NCI-H2081 (cell line): ENCODE results near the gene CELSR3.

Experiments
- DNase-seq, 2 experiments: peaks; one replicate each; lab custom pipeline; 2025; lab: John Stamatoyannopoulos, UW

Gene CELSR3

DNA sequence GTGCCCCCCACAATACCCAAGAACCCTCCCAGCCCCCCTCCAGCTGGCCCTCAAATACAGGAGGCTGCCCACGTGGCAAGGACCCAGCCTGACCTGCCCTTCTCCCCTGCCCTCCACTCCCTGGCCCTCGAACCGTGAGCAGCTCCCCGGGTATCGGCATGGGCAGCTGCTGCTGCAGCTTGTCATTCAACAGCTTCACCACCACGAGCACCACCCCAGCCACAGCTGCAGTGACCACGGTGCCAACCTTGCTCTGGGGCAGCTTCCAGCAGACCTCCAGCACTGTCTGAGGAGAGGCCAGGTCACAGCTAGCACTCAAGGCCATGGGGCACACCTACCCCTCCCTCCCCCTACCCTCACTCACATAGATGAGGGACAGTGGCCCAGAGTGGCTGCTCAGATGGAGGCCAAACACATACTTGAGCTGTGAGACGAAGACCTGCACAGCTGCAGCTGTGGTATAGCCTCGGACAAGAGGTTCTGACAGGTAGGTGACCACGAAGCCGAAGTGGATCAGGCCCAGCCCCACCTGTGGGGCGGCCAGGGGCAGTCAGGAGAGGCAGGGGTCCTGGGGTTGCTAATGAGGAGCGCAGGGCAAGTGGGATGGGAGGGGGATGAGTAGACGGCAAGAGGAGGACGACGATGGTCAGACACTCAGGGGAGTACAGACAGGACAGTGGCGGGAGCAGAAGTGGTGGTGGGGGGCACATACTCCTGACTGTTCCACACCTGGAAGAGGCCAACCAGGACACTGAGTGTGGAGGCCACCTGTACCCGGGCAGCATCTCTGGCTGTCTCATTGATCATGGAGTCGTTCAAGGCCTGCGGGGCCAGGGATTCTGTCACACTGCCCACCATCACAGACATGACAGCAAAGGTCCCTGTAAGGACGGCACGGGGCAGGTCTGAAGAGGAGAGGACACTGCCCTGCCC lies 30.9 kb downstream of the CELSR3 start:
- no peak for DNase-seq

DNA sequence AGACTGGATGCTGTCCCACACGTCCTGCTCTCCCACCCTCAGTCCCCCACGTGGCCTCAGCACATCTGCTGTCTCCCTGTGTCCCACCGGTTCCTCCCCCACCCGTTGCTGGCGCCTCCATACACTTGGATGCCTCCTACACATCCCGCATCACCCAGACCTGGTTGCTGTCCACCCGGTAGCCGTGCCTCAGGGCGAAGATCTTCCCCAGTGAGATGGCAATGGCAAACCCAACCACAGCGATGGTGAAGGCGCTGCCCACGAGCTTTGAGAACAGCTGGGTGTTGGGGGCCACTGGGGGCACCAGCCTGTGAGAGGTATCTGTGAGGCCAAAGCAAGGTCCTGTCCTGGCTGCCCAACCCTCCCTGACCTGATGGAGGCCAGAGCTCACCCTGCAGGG lies 31.9 kb downstream of the CELSR3 start:
- DNase-seq, result no peak

DNA sequence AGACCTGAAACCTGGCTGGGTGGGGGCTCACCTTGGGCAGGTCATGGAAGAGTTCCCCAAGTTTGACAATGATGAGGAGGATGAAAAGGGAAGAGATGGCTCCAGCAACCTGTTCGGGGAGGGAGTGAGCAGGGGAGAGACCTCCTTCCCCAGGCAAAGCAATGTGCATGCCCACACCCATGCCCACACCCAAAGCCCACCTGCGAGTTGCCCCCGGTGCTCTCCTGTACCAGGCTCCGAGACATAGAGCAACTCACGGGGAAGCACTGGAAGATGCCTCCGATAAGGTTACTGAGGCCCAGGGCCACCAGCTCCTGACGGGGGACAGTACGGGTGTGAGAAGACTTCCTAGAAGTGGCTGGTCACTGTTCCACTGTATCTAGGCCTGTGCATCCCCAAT lies 32.3 kb downstream of the CELSR3 start:
- no peak for DNase-seq

DNA sequence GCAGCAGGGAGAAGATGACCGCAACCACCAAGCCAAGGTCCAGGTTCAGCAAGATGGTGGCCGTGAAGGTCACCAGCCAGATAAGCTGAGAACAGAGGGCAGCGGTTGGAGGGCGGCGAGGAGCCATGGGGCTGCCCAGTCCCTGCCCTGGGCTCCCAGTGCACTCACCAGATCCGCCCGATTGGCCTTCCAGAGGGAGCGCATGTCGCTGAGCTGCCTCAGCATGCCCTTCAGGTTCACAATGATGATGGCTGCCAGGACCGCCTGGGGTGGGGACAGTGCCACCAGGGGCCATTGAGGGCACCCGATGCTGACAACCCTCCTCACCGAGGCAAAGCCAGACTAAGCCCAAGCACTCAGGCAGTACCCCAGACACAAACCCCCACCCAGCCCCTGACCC lies 32.8 kb downstream of the CELSR3 start:
- no peak for DNase-seq

DNA sequence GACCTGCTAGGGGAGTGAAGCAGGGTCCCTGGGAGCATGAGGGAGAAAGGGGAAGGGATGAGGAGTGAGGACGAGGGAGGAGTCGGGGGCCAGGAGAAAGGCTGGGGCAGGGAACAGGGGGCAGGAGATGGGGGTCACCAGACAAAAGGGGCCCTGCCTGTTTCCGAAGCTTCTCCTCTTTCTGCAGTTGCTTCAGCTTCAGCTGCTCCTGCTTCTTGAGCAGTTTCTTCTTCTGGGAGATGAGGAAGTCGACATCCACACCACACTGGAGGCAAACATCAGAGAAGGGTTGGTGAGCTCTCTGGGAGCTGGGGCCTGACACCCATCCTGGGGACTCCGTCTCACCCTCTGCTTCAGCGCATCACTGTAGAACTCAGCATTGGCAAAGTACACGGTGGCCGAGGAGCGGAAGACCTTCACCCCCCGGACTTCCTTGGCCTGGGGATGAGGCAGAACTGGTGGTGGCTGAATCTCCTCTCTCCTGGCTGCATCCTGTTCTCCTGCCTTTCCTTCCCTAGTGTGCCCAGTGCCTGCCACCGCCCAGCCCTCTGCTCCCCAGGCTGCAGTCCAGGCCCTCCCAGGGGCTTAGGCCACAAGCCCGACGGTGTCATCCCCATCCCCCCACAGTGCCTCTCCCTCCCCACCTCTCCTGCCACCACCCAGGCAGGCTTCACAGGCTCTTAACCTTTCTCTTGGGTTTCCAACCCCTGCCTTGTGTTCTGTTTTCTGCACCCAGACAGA lies 34.2 kb downstream of the CELSR3 start:
- no peak for DNase-seq

DNA sequence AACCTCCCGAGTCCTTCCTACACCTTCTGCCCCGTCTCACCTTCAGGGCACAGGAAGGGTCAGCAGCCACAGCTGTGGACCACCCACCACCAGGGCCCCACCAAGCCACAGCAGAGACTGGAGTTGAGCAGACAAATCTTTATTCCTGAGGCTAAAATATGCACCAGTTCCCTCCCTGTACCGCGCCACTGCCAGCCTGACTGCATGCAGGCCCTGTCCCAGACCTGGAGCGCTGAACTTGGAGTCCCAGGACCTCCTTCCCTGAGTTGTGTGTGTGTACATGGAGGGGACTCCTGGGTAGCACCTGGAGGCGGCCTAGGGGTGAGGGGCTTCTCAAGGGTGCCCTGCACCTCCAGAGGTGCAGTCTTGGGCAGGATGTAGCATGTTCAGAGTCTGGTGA lies 37.1 kb downstream of the CELSR3 start:
- DNase-seq, result no peak

DNA sequence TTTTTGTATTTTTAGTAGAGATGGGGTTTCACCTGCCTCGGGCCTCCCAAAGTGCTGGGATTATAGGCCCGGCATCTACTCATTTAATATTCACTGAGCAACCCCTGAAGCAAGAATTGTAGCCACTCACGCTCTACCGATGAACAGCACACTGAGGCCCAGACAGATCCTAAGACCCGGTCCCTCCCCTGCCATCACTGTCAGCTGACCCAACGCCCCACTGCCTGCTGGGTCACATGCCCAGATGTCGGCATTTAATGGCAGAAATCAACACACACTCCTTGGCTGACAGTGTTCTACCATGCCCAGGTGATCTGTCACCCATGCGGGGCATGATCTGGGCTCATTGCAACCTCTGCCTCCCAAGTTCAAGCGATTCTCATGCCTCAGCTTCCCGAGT lies 37.9 kb downstream of the CELSR3 start:
- no peak for DNase-seq

DNA sequence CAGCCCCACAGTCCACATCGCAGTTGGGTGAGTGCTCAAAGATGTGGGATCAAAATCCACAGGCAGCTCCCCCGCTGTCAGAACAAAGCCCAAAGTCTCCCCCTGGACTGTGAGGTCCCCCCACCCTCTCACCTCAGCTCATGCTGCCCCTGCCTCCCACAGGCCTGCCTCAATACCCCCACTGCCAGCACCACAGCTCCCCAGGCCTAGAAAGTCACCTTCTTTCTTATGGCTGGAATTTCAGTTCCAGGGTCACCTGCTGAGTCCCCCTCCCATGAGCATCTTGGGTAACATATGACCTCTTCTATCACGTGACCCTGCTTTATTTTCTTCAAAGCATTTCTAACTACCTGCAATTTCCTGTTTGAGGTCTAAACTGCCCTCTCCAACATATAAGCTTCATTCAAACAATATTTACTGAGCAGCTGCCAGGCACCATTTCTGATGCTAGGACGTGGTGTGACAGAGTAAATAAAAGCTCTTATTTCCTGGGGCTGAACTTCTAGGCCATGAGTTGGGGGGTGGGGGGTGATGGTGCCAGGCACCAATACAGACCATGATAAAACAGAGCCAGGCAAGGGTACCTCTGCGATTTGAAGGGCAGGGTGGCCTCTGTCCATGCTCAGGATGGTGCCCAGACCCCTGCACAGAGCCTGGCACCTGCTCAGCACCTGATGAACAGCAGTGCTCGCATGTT lies 38.7 kb downstream of the CELSR3 start:
- peak; percentile 66 to 92 for DNase-seq

DNA sequence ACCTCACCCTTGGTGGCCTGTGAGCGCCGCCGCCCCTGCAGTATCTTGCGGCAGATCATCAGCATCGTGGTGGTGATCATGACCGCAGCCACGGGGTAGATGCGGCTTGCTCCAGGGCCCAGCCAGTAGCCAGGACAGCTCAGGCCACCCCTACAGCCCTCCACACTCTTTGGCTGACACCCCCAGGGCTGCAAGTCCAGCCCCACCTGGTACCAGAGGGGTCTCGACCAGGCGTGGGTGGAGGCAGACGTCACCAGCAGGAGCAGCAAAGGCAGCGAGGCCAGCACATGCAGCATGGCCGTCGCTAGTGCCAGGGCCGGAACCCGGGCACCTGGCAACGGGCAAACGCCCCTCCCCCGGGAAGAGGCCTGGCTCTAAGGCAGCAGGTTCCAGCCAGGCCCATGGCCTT lies 41.2 kb downstream of the CELSR3 start, which contains the start of gene TMEM89:
TSS of gene TMEM89 (minus strand) at position 309 of the 409 bp plus-strand sequence. CDS start at position 296, 13 bp downstream.
- DNase-seq, result no peak

DNA sequence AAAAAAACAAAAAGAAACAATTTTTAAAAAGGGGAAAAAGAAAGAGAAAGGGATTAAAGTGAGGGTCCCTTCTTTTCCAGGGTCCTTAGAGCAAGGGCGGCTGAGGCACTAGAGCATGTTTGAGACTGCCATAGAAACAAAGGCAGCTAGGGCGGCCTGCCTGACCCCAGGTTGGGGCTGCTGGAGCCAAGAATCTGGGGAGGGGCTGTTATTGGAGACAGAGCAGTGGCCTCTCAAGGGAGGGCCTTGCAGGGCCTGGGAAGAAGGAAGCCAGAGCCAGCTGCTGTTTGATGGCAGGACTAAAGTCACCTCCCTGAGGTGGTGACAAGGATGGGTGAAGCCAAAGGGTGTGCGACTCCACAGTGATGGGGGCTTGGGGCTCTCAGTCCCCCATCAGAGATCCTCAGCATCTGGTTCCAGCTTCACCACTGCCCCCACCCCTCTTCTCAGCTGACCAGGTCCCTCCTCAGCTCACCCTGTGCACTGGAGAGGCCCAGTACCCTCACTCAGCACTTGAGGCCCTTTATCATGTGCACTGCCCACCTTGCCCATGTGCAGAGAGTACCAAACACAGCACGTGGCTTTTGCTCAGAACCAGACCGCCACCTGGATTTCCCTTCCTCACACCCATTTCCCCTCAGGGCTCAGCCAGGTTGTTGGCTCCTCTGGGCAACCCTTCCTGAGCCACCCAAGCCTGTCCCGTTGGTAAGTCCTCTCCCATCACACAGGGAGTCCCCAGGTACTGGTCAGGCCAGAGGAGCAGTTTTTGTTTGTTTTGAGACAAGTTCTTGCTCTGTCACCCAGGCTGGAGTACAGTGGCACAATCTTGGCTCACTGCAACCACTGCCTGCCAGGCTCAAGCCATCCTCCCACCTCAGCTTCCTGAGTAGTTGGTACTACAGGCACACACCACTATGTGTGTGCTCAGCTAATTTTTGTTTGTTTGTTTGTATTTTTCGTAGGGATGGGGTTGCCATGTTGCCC lies 42.9 kb downstream of the CELSR3 start:
- no peak for DNase-seq

DNA sequence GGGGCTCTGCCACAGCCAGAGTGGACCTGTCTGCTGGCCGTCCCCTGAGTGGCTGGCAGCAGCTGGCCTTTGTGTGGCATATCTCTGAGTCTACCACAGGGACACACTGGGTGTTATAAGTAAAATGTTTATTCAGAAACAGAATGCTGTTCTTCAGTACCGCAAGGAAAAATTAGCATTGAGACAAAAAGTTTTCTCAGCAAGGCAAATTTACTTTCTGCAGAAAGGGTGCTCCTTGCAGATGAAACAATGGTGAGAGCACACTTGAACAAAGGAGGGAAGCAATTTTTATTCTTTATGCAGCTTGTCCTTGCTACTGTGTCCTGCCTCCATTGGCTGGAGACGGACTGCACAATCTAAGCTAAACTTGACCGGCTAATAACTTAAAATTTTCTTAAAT lies 45.1 kb downstream of the CELSR3 start:
- DNase-seq, result no peak

DNA sequence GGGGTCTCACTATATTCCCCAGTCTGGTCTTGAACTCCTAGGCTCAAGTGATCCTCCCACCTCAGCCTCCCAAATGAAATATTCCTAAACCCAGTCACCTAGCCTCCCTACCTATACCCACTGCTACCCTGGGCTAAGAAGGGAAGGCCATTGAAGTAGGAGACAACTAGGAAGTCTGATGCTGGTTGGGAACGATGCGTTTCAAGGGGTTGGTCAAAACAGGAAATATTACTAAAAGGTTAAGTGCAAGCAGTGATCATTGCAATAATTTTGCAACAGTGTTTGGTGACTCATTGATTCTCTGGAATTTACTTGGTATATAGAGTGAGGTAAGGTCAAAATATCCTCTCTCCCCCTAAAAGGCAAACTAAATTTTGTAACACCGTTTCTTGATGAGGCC lies 48.6 kb downstream of the CELSR3 start:
- no peak for DNase-seq

DNA sequence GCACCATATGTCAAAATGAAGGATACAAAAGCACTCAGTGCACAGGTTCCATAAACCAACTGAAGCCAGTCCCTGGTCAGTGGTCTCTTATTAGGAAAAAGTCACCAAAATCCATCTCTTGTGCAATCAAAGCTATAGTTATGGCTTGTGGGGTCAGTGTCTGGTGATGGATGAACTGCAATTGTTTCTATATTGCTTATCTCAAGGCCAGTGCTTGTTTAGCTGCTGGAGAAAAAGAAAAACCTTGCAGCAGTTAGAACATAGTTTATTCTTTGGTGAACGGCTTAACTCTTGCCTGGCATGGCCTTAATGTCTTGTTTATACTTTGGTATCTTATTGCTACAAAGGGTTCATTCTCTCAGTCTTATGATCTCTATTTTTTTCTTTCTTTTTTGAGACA lies 50.4 kb downstream of the CELSR3 start:
- DNase-seq, result no peak

DNA sequence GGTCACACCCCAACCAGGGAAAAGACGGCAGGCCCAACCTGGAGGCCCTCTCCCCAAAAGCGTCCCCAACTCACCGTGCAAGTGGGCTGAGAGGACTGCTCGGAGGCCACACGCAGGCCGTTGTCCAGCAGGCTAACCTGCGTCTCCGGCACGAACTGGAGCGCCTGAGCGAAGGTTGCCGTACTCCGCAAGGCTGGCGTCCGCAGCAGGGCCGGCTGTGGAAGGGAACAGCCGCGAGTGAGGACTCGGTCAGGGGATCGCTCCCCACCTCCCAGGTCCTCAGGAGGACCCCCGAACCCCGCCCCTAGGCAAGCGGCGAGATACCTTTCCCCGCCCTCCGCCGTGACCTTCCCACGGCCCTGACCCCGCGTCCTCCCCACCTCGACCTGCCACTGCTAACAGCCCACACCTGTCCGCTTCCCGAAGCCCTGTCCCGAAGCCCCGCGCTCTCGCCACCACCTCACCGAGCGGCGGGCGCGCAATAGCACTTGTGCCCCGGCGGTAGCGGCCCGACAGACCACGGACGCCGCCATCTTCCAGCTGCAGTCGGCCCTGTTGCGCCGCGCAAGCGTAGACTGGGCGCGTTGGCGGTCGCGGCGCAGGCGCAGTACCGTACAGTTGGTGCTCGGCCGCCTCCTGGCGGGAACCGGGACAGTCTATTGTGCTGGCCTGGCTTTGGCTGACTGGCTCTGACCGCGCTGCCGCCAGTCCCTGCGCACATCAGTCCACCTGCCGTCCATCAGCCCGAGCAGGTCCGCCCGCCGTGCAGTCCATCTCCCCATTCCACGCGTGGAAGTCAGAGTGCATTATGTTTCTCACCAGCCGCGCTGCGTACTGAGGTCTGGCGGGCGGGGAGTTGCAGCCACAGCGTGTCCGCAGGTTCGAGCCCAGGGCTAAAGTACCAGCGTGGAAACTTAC lies 53.3 kb downstream of the CELSR3 start, which contains the start of gene UQCRC1:
TSS of gene UQCRC1 (minus strand) at position 559 of the 918 bp plus-strand sequence. CDS start at position 533, 26 bp downstream.
- DNase-seq, result peak; percentile 86 to 89

DNA sequence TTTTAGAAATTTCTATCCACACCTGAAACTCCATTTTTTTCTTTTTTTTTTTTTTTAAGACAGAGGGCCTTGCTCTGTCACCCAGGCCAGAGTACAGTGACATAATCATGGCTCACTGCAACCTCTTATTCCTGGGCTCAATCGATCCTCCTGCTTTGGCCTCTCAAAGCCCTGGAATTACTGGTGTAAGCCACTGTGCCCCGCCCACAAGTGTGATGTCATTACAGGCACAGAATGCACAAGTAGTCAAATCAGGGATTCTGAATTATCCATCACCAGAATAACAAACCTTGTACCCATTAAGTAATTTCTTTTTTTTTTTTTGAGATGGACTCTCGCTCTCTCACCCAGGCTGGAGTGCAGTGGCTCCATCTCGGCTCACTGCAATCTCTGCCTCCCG lies 55.2 kb downstream of the CELSR3 start:
- no peak for DNase-seq

DNA sequence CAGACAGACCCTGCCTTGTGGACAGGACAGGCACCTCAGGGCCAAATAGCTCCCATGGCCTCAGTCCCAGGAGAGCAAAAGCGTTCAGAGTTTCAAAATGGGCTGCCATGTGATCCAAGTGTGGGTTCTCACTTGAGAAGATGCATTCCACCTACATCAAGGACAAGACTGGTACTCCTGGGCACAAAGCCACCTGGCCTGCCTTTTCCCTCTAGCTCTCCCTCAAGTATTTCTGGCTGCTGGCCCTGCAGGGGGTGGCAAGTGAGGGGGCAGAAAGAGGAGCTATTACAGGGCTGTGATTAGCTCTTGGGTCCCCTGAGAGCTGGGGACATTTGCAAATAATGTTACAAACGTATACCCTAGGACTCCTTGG lies 61.1 kb downstream of the CELSR3 start:
- DNase-seq, result no peak

DNA sequence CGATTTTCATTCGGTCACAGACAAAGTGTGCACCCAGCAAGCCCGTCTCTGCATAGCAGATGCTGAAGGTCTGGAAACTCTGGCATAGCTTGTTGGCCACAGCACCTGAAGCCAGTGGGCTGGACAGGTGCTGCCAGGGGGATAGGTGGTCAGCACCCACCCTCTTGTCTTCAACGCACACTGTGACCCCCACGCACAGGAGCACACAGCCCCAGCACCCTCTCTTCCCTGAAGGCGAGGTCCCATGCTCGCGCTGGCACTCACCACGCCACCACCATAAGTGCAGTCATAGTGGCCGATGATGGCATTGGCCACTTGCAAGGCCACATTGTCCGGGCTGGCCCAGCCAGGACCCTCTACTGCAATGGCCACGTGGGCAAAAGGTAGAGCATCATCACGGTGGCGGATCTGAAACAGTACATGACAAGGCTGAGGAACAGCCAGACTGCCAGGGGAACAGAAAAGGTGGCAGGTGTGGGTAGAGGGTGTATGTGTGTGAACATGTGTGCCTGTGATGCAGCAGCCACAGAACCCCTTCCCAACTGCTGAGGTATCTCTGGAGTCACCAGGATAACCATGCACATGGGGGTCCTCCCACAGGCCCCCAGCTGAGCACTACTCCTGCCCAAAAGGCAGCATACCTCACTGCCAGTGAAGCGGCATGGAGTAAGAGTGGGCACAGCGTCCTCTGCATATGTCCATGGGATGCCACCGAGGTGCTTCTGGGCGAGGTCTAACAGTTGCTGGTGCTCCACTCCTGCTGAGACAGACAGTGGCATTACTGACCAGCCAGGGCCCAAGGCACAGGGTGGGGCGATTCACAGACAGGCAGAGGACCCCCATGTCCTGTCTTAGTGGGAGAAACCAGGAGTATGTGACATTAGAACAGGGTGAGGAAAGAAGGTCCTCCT lies 61.7 kb downstream of the CELSR3 start:
- DNase-seq, result no peak

DNA sequence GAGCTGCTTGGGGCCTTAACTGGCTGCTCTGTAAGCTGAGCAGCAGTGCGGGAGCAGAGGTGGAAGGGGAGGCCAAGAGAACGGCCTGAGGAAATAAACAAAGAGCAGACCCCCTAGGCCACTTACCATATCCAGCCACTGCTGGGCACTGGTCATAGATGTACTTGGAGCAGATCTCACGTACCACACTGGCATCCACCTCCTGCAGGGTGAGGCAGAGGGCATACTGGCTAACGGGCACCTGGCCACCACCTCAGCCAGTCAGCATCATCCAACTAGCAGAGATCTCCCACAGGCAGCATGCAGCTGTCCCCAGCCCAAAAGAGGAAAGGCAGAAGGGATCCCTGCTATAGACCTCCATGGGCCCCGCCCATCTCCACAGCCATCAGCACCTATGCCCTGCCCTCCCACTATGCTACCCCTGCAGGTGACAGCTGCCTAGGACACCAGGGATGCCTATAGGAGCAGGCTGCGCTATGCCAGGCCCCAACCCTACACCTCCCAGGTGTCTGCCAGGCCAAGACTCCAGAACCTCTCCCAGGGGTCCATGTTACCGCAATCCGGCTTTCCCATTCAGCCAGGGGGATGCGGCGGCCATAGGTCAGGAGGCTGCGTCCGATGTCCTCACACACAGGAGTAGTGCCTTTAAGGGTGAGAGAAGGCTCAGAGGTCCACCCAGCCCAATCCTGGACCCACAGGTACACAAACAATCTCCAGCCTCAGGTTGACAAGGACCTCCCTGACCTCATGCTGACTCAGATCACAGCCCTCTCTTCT lies 63.0 kb downstream of the CELSR3 start:
- DNase-seq, result no peak
